CD4-positive, alpha-beta T cell treated with Interleukin-15 for 1 hour (primary cell): Measurements from ENCODE around the gene PTPRE.
A peak's percentile ranks its signal among the peaks of the same experiment; 100 is the strongest.

Experiments
- DNase-seq: peaks from one replicate; pipeline ENCODE4 v3.0.0-alpha.2; 2020

The PTPRE gene

GRCh38 chr10:128103229-128103714, 196.4 kb downstream of the PTPRE start:
- DNase-seq, result peak; percentile 48

GRCh38 chr10:128105383-128105782, 198.5 kb downstream of the PTPRE start:
- no peak for DNase-seq

GRCh38 chr10:128109707-128110106, 202.8 kb downstream of the PTPRE start:
- DNase-seq, result no peak

- no peak for DNase-seq
These were observed 203.4 kb downstream of the PTPRE start for GRCh38 chr10:128110339-128110738.

GRCh38 chr10:128111696-128112095, 204.8 kb downstream of the PTPRE start:
- DNase-seq, result no peak

DNA sequence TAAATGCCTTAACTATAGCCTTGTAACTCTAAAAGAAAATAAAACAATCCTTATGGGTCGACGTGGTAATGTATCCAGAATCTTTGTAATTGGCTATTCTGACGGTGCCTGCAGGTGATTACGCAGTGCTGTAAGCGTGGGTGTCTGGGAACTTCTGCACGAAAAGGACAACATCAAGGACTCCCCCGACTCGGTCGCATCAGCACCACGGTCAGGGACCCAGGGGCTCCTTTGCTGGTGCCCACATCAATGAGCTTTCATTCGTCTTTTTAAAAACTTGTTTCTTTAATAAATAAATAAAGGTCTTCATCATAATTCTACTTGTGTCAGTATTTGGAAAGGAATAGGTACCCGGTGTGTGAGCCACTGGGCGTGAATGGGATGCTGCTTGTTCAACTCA, 206.1 kb downstream of the PTPRE start:
- no peak for DNase-seq

DNA sequence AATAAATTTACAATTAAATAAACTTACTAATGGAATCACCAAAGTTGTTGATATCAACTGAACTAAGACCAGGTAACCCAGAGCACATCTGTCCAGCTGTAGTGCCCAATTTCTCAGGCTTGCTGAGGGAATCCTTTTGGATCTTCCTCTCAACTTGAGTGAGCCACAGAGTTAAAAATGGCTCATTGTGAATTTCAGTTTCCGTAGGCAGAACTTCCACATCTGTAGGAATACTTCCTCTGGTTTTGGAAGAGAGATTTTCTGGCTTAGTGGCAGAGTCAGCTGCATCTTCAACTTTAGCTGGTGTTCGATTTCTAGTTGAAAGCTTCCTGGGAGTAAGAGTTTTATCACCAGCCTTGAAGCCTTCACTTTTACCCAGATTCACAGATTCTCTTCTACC, 208.0 kb downstream of the PTPRE start:
- DNase-seq, result no peak

DNA sequence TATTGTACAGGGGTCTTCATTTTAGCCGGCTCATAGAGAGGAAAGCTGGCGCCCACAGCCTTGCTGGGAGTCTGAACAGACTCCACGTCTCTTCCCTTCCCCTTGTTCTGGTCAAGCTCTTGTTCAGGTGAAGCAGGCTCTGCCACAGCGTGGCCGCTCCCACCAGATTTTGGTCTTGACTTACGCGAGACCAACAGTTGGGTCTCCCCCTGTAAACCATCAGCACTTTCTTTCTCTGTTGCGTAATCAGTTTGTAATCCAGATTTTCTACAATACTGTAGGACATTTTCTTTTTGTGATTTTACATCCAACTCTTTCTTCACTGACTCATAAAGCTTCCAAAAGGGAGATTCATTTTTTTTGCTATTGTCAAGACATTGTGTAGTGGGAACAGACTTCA, 208.5 kb downstream of the PTPRE start:
- DNase-seq, result no peak

- DNase-seq, result no peak
These were observed 209.3 kb downstream of the PTPRE start for GRCh38 chr10:128116187-128116586.

GRCh38 chr10:128116851-128117615, 210.1 kb downstream of the PTPRE start:
- no peak for DNase-seq

GRCh38 chr10:128121750-128122412, 215.0 kb downstream of the PTPRE start:
- DNase-seq, result no peak

- DNase-seq, result no peak
These were observed 216.0 kb downstream of the PTPRE start for GRCh38 chr10:128122931-128123330.

DNA sequence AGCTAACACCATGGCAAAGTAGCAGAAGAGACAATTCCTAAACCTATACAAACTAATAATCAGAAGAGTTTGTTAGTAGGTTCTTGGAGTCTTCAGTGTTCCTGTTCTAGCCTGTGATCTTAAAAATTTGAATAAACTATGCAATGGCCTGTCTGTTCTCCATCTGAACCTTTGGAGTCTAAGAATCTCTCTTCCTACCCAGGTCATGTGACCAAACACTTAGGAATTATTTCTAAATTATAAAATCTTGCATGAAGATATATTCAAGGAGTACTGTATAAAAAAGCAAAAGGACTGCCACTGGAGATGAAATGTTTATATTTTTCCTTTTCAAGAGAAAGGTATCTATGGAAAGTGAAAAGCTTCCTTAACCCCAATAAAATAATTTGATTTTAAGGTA, 216.9 kb downstream of the PTPRE start:
- DNase-seq, result no peak

DNA sequence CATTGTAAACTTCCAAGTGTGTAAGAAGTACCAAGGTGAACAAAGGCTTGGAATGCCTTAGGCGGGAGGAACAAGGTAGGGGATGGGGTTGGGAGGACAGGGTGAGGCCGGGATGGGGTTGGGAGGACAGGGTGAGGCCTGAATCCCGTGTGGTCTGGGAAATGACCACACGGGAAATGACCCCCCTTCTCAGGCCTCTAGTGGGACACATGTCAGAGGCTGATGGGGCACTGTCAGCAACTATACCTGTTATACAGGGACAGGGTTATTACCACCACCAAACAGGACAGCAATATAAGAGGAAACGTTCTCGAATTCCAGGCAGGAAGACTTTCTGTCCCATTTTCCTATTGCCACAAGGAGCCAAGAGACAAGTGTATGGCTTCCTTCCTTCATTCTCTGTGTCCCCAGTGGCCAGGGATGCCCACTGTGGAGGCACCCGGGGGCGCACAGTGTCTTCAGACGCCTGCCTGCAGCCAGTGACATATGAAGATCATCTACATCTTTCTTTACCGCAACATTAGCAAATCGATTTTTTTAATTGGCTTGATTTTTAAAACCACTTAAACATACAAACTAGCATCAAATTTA, 218.0 kb downstream of the PTPRE start:
- DNase-seq, result no peak

DNA sequence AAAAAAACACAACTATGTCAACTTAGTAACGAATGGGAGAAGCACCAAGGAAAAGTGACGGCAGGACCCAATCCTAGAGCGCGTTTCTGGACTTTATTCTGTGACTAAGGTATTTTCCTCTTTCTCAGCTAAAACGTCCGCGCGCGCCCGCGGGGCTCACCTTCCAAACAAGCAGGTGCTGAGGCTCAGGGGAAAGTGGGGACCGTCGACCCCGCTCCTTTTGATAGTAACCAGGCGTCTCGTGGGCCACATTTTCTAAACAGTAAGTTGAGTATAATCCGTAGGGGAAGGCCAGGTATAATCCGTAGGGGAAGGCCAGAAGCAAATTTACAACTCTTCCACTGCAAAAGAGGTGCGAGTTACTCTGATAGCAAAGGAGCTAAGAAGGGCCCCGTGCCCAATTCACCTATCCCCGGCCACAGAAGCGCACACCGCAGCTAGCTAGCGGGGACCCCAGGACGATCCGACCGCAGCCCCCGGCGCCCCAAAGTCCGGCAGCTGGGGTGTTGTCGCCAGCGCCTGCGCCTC, 218.6 kb downstream of the PTPRE start:
- DNase-seq, result no peak

GRCh38 chr10:128125944-128126764, 219.3 kb downstream of the PTPRE start, which contains the start of gene MKI67:
Gene MKI67, minus strand, starts transcription at chr10:128126423. Its CDS starts 756 bp downstream, at chr10:128125667.
- DNase-seq, result peak; percentile 91

DNA sequence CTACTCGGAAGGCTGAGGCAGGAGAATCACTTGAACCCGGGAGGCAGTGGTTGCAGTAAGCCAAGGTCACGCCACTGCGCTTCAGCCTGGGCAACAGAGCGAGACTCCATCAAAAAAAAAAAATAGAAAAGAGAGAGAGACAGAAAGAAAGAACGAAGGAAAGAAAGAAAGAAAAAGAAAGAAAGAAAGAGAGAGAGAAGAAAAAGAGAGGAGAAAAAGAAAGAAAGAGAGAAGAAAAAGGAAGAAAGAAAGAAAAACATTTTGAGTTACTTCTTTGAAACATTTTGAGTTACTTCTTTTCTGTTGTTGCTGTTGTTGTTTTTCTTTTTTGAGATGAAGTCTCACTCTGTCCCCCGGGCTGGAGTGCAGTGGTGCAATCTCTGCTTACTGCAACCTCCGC, 221.7 kb downstream of the PTPRE start:
- DNase-seq, result no peak

- DNase-seq, result no peak
These were observed 223.1 kb downstream of the PTPRE start for GRCh38 chr10:128130051-128130450.
